ENCODE measurements around the gene CFH.
"Not testable (repeated sequence)": the region's sequence is repeated elsewhere in the genome, so short reads cannot be mapped to it uniquely, and the experiment has no call there.

Gene CFH

DNA sequence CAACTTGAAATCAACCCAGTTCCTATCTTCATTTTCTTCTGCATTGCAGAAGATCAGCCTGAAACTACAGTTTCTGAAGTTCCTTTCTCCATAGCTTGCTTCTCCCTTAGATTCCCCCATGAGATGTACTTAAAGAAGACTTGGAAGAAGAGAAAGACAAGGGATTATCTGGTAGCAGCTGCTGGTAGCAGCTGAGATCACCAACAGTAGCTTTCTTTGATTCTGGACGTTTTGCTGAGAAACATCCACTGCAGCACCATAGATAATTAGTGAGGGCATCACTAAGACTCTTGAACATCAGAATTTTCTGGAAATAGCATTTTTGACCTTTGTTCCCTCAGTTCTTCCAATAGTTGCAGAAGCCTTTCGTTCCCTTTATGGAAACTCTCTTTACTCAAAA, 122.3 kb downstream of the CFH start:
- no peak for DNase-seq

DNA sequence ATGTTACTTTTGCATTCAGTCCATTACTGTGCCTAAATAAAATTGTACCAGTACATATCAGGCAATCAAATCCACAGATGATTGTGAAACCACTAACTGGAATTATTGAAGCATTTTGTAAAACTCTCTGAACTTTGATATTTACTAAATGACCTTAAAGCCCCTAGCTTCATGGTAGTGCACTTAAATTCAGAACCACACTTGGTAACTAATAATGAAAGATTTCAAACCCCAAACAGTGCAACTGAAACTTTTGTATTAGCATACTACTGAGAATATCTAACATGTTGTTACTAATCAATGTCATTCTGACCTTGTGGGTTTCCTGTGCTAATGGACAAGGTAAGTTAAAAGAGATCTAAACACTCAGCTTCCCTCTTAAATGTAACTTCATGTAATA, 122.8 kb downstream of the CFH start, which contains the start of gene CFHR3:
CFHR3 (plus strand) TSS at position 238 of the 400 bp plus-strand sequence; CDS start at position 285, 47 bp downstream.
- no peak for DNase-seq

DNA sequence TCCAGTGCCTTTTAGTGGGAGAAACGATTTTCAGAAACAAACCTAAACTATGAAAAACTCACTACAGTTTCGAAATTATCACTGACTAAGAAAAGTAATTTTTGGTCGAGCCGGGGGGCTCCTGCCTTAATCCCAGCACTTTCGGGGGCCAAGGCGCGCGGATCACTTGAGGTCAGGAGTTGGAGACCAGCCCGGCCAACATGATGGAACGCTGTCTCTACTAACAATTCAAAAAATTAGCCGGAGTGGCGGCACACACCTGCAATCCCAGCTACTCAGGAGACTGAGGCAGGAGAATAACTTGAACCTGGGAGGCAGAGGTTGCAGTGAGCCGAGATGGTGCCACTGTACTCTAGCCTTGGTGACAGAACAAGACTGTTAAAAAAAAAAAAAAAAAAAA, 125.8 kb downstream of the CFH start:
- no peak for DNase-seq

- no peak for DNase-seq
Measured at GRCh38 chr1:196779093-196779492, 127.2 kb downstream of the CFH start.

GRCh38 chr1:196791252-196791651, 139.4 kb downstream of the CFH start:
- not testable (repeated sequence) for DNase-seq

GRCh38 chr1:196794103-196794502, 142.3 kb downstream of the CFH start:
- DNase-seq: not testable (repeated sequence)

Data from kidney glomerular epithelial cell (primary cell).